ENCODE data around the gene DDX54. TPM values are rescaled to one million over a fixed set of nuclear protein-coding genes. Genes with fewer than 3 reads are reported as not detected.

DDX54 gene
- total RNA-seq, 1 experiment from 2014 or later = 83.0 TPM

GRCh38 chr12:113181975-113182374 lies 3.3 kb downstream of the DDX54 start:
- Histone ChIP-seq H3K14ac (ENCODE audit: insufficient read depth, low read length) (no peak overlapping the region), H2AK5ac (ENCODE audit: insufficient read length, low read length) (no peak overlapping the region), H3K9ac (ENCODE audit: extremely low read depth, insufficient read length, low read length) (no peak overlapping the region), H3K23ac (ENCODE audit: insufficient read length, low read depth, low read length) (no peak overlapping the region), H3K27ac (ENCODE audit: insufficient read length, low read depth, low read length) (no peak overlapping the region), H2AFZ (ENCODE audit: low read length) (no peak overlapping the region), H2BK5ac (ENCODE audit: insufficient read length, low read length) (no peak overlapping the region), H4K91ac (ENCODE audit: insufficient read length, low read depth, low read length) (no peak overlapping the region), H2BK120ac (ENCODE audit: low read depth, low read length, poor library complexity, severe bottlenecking) (no peak overlapping the region), H2BK12ac (ENCODE audit: insufficient read length, low read depth, low read length) (no peak overlapping the region), H2BK15ac (ENCODE audit: low read depth, low read length) (no peak overlapping the region), H3K4me2 (ENCODE audit: insufficient read depth, insufficient read length, low read length) (no peak overlapping the region), H4K20me1 (ENCODE audit: control insufficient read depth, insufficient read depth, insufficient read length) (no peaks in the 10 kb centered on the region), H3K56ac (ENCODE audit: insufficient read length, low read depth, low read length) (no peak overlapping the region), H3K18ac (ENCODE audit: insufficient read length, low read depth, low read length) (no peak overlapping the region), H3K79me2 (ENCODE audit: insufficient read depth, low read length) (peaks cover 15% of the 10 kb centered on the region; the same call in 1 of the 2 replicates), H3K23me2 (ENCODE audit: insufficient read length, low read depth, low read length, poor library complexity, severe bottlenecking) (peaks cover 8% of the 10 kb centered on the region), H2BK20ac (ENCODE audit: low read depth, low read length, poor library complexity, severe bottlenecking) (no peak overlapping the region), H4K8ac (replicated peaks; ENCODE audit: insufficient read length, low read depth, low read length) (no peak overlapping the region), H4K5ac (ENCODE audit: insufficient read length, low read depth, low read length) (no peak overlapping the region), H3T11ph (ENCODE audit: low read length) (no peak overlapping the region), H3K9me3 (ENCODE audit: control insufficient read depth, low read depth, low read length) (no peaks in the 10 kb centered on the region), H3K27me3 (ENCODE audit: insufficient read depth, low read length) (no peaks in the 10 kb centered on the region), H3K79me1 (ENCODE audit: insufficient read depth, low read depth, low read length, poor library complexity, severe bottlenecking) (peaks cover 16% of the 10 kb centered on the region), H3K4ac (ENCODE audit: low read depth, low read length) (no peak overlapping the region), H3K4me1 (ENCODE audit: insufficient read depth, low read length) (no peaks in the 10 kb centered on the region)
- no peak for TF ChIP-seq CTCF (conservative IDR thresholded peaks at IDR 0.05)
- Mint-ChIP-seq H3K27me3 (ENCODE audit: low read depth) (no peaks in the 10 kb centered on the region), H3K4me3 (no peak overlapping the region), H3K9me3 (no peaks in the 10 kb centered on the region), H3K27ac (no peak overlapping the region; a peak in 1 of 7 replicates), H3K36me3 (ENCODE audit: insufficient read depth in 1 of 3, low read depth in 3 of 3) (peaks cover 46 to 56% (median 55%) of the 10 kb centered on the region in 3 experiments), H3K4me1 (peaks cover 8 to 10% of the 10 kb centered on the region in 2 experiments)
- no peak for DNase-seq
- no CpG with 5 or more reads among the region's 3 CpGs for WGBS (ENCODE audit: extremely low coverage, insufficient read length, low lambda C conversion rate)
